Measurements from ENCODE around the gene ANKS1A. TPM values are rescaled to one million over a fixed set of nuclear protein-coding genes. Genes with fewer than 3 reads are reported as not detected.
"Not testable (repeated sequence)": the region's sequence is repeated elsewhere in the genome, so short reads cannot be mapped to it uniquely, and the experiment has no call there.

Gene ANKS1A
- total RNA-seq, 1 experiment from 2014 or later, result 14.0 TPM

GRCh38 chr6:35128496-35128895 lies 239.4 kb downstream of the ANKS1A start:
- intact Hi-C loops (cut with micrococcal nuclease), result no loop called here
- H3K4me1 Mint-ChIP-seq (ENCODE audit: insufficient read depth, unreplicated experiment), result no peaks in the 10 kb centered on the region
- no peak overlapping the region for H3K27ac Mint-ChIP-seq (ENCODE audit: low read depth, unreplicated experiment)
- H3K36me3 Mint-ChIP-seq (ENCODE audit: insufficient read depth, unreplicated experiment), result peaks cover 5% of the 10 kb centered on the region
- CTCF ChIA-PET, result interaction anchor here (1.3 to 4.9 kb wide), 3 partner anchors 11 to 141 kb away, joined by 3 to 35 read pairs (median 5); no protein-coding TSS in a partner anchor
- peaks cover 12% of the 10 kb centered on the region for H3K27me3 Mint-ChIP-seq (ENCODE audit: insufficient read depth, unreplicated experiment)
- POLR2A ChIA-PET, result interaction anchor here (0.7 to 1.0 kb wide), 2 partner anchors 36 to 134 kb away, joined by 3 read pairs; no protein-coding TSS in a partner anchor
- no TSS peak for BruUV-seq (replicated peaks)
- no peaks in the 10 kb centered on the region for H3K9me3 Mint-ChIP-seq (ENCODE audit: unreplicated experiment)
- TF ChIP-seq, protein P1, sequence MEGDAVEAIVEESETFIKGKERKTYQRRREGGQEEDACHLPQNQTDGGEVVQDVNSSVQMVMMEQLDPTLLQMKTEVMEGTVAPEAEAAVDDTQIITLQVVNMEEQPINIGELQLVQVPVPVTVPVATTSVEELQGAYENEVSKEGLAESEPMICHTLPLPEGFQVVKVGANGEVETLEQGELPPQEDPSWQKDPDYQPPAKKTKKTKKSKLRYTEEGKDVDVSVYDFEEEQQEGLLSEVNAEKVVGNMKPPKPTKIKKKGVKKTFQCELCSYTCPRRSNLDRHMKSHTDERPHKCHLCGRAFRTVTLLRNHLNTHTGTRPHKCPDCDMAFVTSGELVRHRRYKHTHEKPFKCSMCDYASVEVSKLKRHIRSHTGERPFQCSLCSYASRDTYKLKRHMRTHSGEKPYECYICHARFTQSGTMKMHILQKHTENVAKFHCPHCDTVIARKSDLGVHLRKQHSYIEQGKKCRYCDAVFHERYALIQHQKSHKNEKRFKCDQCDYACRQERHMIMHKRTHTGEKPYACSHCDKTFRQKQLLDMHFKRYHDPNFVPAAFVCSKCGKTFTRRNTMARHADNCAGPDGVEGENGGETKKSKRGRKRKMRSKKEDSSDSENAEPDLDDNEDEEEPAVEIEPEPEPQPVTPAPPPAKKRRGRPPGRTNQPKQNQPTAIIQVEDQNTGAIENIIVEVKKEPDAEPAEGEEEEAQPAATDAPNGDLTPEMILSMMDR (IDR thresholded peaks at IDR 0.05; ENCODE audit: unreplicated experiment), result no peak
- H3K4me3 Mint-ChIP-seq (ENCODE audit: unreplicated experiment), result no peak overlapping the region
- no peak for DNase-seq (ENCODE audit: unreplicated experiment)

- no TSS peak for BruUV-seq (replicated peaks)
- CTCF ChIA-PET, result interaction anchor here (1.1 kb wide), 1 partner anchor 11 kb away, joined by 3 read pairs; no protein-coding TSS in a partner anchor
- Mint-ChIP-seq H3K36me3 (ENCODE audit: insufficient read depth, unreplicated experiment) (peaks cover 5% of the 10 kb centered on the region), H3K4me1 (ENCODE audit: insufficient read depth, unreplicated experiment) (no peaks in the 10 kb centered on the region), H3K9me3 (ENCODE audit: unreplicated experiment) (no peaks in the 10 kb centered on the region), H3K27ac (ENCODE audit: low read depth, unreplicated experiment) (no peak overlapping the region), H3K4me3 (ENCODE audit: unreplicated experiment) (no peak overlapping the region), H3K27me3 (ENCODE audit: insufficient read depth, unreplicated experiment) (no peaks in the 10 kb centered on the region)
- intact Hi-C loops (cut with micrococcal nuclease), result loop anchor here (5.0 kb wide), 1 partner anchor 529 kb away; no protein-coding TSS in a partner anchor
- POLR2A ChIA-PET, result no interaction called here
- no peak for DNase-seq (ENCODE audit: unreplicated experiment)
- TF ChIP-seq, protein P1 (IDR thresholded peaks at IDR 0.05; ENCODE audit: unreplicated experiment), result no peak
Measured at GRCh38 chr6:35136185-35136584, 247.1 kb downstream of the ANKS1A start.

GRCh38 chr6:35138191-35138590 lies 249.1 kb downstream of the ANKS1A start:
- H3K27me3 Mint-ChIP-seq (ENCODE audit: insufficient read depth, unreplicated experiment); DNase-seq (ENCODE audit: unreplicated experiment); H3K27ac Mint-ChIP-seq (ENCODE audit: low read depth, unreplicated experiment); H3K4me3 Mint-ChIP-seq (ENCODE audit: unreplicated experiment); H3K4me1 Mint-ChIP-seq (ENCODE audit: insufficient read depth, unreplicated experiment); POLR2A ChIA-PET; H3K36me3 Mint-ChIP-seq (ENCODE audit: insufficient read depth, unreplicated experiment); H3K9me3 Mint-ChIP-seq (ENCODE audit: unreplicated experiment); BruUV-seq (replicated peaks): not testable (repeated sequence)
- CTCF ChIA-PET, result interaction anchor here (0.6 to 2.7 kb wide), 8 partner anchors 9 to 490 kb away, joined by 3 to 44 read pairs (median 4); no protein-coding TSS in a partner anchor
- intact Hi-C loops (cut with micrococcal nuclease), result loop anchor here (5.0 kb wide), 1 partner anchor 531 kb away; no protein-coding TSS in a partner anchor

DNA sequence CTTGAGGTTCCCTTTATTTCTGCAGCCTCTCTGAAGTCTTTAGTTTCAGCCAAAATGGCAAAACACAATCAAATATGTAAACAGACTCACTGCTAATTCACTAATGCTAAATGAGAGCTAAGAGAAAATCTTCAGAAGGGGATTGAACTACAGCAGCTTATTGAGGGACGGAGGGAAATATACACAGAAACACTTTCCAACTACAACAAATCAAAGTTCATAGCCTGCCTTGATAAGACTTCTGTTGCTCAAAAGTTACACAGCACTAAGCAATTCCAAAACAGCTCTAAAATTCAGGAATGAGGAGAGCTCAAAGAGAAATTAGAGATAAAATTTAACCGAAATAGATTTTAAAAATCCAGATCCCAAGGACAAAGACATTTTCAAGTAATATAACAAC lies 250.4 kb downstream of the ANKS1A start:
- TF ChIP-seq, protein P1 (IDR thresholded peaks at IDR 0.05; ENCODE audit: unreplicated experiment), result no peak
- H3K9me3 Mint-ChIP-seq (ENCODE audit: unreplicated experiment), result no peaks in the 10 kb centered on the region
- BruUV-seq (replicated peaks), result no TSS peak
- no peaks in the 10 kb centered on the region for H3K27me3 Mint-ChIP-seq (ENCODE audit: insufficient read depth, unreplicated experiment)
- H3K4me1 Mint-ChIP-seq (ENCODE audit: insufficient read depth, unreplicated experiment), result peaks cover 4% of the 10 kb centered on the region
- H3K36me3 Mint-ChIP-seq (ENCODE audit: insufficient read depth, unreplicated experiment), result no peaks in the 10 kb centered on the region
- intact Hi-C loops (cut with micrococcal nuclease), result loop anchor here (5.0 kb wide), 1 partner anchor 532 kb away; no protein-coding TSS in a partner anchor
- ChIA-PET POLR2A (interaction anchor here (0.6 to 1.0 kb wide), 4 partner anchors 47 to 252 kb away, joined by 3 to 4 read pairs (median 4); partner anchors contain the start of gene TAF11), CTCF (interaction anchor here (0.5 to 2.7 kb wide), 45 partner anchors 9 to 1723 kb away, joined by 3 to 44 read pairs (median 4); partner anchors contain the start of genes ANKS1A and TAF11)
- H3K27ac Mint-ChIP-seq (ENCODE audit: low read depth, unreplicated experiment), result no peak overlapping the region
- no peak for DNase-seq (ENCODE audit: unreplicated experiment)
- no peak overlapping the region for H3K4me3 Mint-ChIP-seq (ENCODE audit: unreplicated experiment)

All from MCF 10A (cell line).